Measurements from ENCODE around the gene TSPAN32. TPM values are rescaled to one million over a fixed set of nuclear protein-coding genes. Genes with fewer than 3 reads are reported as not detected.

Gene TSPAN32
- polyA plus RNA-seq, 1 experiment, result 0.14 TPM

DNA sequence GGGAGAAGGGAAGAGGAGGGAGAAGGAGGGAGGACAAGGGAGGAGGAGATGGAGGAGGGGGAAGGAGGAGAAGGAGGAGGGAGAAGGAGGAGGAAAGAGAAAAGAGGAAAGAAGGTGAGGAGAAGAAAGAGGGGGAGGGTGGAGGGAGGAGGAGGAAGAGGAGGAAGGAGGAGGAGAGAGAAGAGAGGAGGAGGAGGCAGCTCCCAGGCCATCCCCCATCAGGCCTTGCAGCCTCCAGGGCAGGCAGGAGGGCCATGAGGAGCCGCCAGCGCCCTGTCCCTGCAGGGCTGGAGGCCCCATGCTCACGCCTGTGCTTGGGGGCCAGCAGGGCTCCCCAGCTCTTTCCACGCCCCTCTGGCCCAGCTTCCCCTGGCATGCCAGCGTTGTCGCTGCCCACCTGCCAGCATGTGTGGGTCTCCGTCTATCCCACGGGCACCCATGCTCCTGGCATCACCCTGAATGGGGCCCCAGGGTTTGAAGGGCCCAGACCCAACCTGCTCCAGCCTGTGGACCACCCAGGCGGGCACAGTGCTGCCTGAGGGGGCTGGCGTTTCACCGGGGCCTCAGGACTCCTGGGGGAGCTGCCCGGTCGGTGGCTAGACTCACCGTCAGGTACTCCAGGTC is 5.2 kb downstream of the TSPAN32 start:
- no peaks in the 10 kb centered on the region for H3K27me3 ChIP-seq (ENCODE audit: control insufficient read depth, insufficient read depth, low read length)
- CTCF ChIA-PET, result interaction anchor here (3.0 to 4.9 kb wide), 2 partner anchors 109 to 113 kb away, joined by 15 to 116 read pairs; no protein-coding TSS in a partner anchor
- DNase-seq (ENCODE audit: low read depth, low spot score), result no peak
- no peak overlapping the region for H3K4me3 ChIP-seq (ENCODE audit: low read depth, low read length)
- POLR2A ChIA-PET, result interaction anchor here (0.9 to 1.9 kb wide), 4 partner anchors 13 to 93 kb away, joined by 3 to 13 read pairs (median 11); partner anchors contain the start of genes CD81 and TSSC4
- no peaks in the 10 kb centered on the region; the same call in 1 of the 2 replicates for H3K9me3 ChIP-seq (ENCODE audit: control insufficient read depth, insufficient read depth, low read length)
- TF ChIP-seq, protein P1, sequence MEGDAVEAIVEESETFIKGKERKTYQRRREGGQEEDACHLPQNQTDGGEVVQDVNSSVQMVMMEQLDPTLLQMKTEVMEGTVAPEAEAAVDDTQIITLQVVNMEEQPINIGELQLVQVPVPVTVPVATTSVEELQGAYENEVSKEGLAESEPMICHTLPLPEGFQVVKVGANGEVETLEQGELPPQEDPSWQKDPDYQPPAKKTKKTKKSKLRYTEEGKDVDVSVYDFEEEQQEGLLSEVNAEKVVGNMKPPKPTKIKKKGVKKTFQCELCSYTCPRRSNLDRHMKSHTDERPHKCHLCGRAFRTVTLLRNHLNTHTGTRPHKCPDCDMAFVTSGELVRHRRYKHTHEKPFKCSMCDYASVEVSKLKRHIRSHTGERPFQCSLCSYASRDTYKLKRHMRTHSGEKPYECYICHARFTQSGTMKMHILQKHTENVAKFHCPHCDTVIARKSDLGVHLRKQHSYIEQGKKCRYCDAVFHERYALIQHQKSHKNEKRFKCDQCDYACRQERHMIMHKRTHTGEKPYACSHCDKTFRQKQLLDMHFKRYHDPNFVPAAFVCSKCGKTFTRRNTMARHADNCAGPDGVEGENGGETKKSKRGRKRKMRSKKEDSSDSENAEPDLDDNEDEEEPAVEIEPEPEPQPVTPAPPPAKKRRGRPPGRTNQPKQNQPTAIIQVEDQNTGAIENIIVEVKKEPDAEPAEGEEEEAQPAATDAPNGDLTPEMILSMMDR (IDR thresholded peaks at IDR 0.05; ENCODE audit: low read depth, low read length), result no peak
- H3K27ac ChIP-seq (ENCODE audit: low read depth, low read length), result no peak overlapping the region

DNA sequence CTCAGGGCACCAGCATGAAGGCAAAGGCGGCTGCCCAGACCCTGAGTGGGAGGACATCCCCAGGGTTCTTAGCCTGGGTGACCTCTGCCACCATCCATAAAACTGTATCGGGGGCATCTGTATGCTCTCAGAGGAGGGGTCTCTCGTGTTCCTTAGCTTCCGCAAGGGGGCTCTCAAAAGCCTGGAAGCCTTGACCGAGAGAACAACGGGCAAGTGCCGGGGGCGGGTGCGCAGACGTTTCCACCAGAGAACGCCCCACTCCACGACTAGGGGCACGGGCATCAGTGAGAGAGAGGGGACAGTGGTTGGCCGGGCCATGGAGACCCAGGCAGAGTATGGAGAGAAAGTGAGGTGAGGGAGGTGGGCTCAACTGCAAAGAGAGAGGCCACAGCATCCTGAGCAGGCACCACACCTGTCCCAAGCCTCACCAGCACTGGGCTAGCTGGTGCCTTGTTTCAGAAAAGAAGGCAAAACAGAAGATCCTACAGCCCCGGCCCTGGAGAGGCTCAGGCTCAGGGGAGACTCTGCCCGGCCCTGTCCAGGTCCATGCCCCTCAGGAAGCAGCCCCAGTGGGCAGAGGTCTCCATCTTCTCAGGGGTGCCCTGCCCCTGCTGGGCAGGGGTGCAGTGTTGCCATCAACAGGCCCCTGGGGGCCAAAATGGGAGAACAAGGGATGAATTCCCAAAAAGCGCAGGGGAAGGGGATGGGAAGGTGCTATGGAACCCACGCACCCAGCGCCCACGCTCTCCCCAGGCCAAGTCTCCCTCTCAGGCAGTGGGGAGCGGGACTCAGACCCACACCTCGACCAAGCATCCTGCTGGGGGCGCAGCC is 5.9 kb downstream of the TSPAN32 start:
- H3K4me3 ChIP-seq (ENCODE audit: low read depth, low read length), result no peak overlapping the region
- H3K27me3 ChIP-seq (ENCODE audit: control insufficient read depth, insufficient read depth, low read length), result no peaks in the 10 kb centered on the region
- TF ChIP-seq, protein P1 (IDR thresholded peaks at IDR 0.05; ENCODE audit: low read depth, low read length), result no peak
- H3K27ac ChIP-seq (ENCODE audit: low read depth, low read length), result no peak overlapping the region
- POLR2A ChIA-PET, result interaction anchor here (1.9 kb wide), 1 partner anchor 70 kb away, joined by 13 read pairs; no protein-coding TSS in a partner anchor
- CTCF ChIA-PET, result no interaction called here
- DNase-seq (ENCODE audit: low read depth, low spot score), result no peak
- H3K9me3 ChIP-seq (ENCODE audit: control insufficient read depth, insufficient read depth, low read length), result no peaks in the 10 kb centered on the region; the same call in 1 of the 2 replicates

DNA sequence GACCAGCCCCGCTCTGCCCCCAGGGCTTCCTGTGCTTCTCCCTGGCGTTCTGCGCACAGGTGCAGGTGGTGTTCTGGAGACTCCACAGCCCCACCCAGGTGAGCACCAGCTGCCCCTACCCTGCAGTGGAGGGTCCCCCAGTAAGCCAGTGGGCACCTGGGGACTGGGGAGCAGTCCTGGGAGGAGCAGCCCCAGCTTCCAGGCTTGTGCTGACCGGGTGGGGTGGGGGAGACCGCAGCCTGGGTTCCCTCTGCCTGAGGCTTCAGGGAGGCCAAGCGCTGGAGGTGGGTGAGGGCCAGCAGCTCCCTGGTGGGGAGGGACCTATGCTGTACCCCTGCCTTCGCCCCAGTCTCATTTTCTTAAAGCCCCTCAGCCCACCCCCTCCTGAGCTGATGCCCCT is 6.9 kb downstream of the TSPAN32 start:
- ChIA-PET POLR2A (interaction anchor here (1.2 kb wide), 1 partner anchor 74 kb away, joined by 3 read pairs; no protein-coding TSS in a partner anchor), CTCF (interaction anchor here (3.3 kb wide), 1 partner anchor 111 kb away, joined by 14 read pairs; no protein-coding TSS in a partner anchor)
- no peaks in the 10 kb centered on the region; the same call in 1 of the 2 replicates for H3K9me3 ChIP-seq (ENCODE audit: control insufficient read depth, insufficient read depth, low read length)
- TF ChIP-seq, protein P1 (IDR thresholded peaks at IDR 0.05; ENCODE audit: low read depth, low read length), result no peak
- no peak overlapping the region for H3K27ac ChIP-seq (ENCODE audit: low read depth, low read length)
- H3K4me3 ChIP-seq (ENCODE audit: low read depth, low read length), result no peak overlapping the region
- no peaks in the 10 kb centered on the region for H3K27me3 ChIP-seq (ENCODE audit: control insufficient read depth, insufficient read depth, low read length)
- no peak for DNase-seq (ENCODE audit: low read depth, low spot score)

DNA sequence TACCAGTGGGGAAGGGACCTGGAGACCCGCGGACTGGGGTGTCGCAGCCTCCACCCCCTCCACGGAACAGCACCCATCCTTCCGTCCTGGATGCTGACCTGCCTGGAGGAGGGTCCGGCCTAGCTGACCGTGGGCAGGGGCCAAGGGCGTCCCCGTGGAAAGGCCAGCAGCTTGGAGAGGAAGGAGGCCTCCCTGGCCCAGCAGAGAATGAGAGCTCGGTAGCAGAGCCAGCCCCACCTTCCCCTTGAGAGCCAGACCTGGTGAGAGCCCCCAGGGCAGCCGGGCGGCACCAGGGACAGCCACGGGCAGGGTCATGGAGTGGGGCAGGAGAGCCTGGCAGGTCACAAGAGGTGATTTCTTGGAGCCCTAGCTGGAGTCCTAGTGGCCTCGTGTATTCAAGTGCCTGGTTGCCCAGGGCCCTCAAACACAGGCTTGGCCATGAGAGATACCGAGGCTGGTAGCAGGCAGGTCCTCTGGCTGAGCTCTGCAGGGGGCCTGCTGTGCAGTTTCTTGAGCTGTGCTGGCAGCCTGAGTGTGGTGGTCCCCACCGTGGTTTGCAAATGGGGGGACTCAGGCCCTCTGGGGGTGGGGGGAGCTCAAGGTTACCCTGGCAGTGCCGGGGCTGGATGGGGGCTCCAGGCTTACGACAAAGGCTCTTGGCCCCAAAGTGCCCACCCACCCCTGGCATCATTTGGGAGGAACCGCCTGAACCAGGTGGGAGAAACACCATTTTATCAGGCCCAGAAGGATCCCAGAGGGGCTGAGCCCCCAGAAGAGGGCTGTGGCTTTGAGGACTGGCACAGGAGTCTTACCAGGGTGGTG is 7.6 kb downstream of the TSPAN32 start:
- POLR2A ChIA-PET, result interaction anchor here (1.2 kb wide), 1 partner anchor 73 kb away, joined by 3 read pairs; no protein-coding TSS in a partner anchor
- no peaks in the 10 kb centered on the region for H3K27me3 ChIP-seq (ENCODE audit: control insufficient read depth, insufficient read depth, low read length)
- CTCF ChIA-PET, result interaction anchor here (3.3 kb wide), 1 partner anchor 111 kb away, joined by 14 read pairs; no protein-coding TSS in a partner anchor
- no peak overlapping the region for H3K4me3 ChIP-seq (ENCODE audit: low read depth, low read length)
- TF ChIP-seq, protein P1 (IDR thresholded peaks at IDR 0.05; ENCODE audit: low read depth, low read length), result no peak
- H3K27ac ChIP-seq (ENCODE audit: low read depth, low read length), result no peak overlapping the region
- no peak for DNase-seq (ENCODE audit: low read depth, low spot score)
- H3K9me3 ChIP-seq (ENCODE audit: control insufficient read depth, insufficient read depth, low read length), result no peaks in the 10 kb centered on the region; the same call in 1 of the 2 replicates

Data from AG04450 (cell line).